Testis (tissue), 2 donors: Measurements from ENCODE around the gene TMC3.

ENCODE experiments used
- POLR2A ChIP-seq: fragments of 450-650 bp; IDR thresholded peaks from one replicate; pipeline ENCODE4 v1.6.1; 2017; ENCODE audit warnings: antibody characterized with exemption, mild to moderate bottlenecking, moderate library complexity
- TF ChIP-seq, protein P1 (sequence below), 3 experiments: fragments of 450-650 bp in 2 of 3; fragments of 200-600 bp in 1 of 3; sonication (generic) in 1 of 3; IDR thresholded peaks; one replicate each; pipeline ENCODE4 v1.5.1; 2016 to 2019; ENCODE audit warnings: antibody characterized with exemption in 3 of 3, mild to moderate bottlenecking in 2 of 3, moderate library complexity in 1 of 3

DNA sequence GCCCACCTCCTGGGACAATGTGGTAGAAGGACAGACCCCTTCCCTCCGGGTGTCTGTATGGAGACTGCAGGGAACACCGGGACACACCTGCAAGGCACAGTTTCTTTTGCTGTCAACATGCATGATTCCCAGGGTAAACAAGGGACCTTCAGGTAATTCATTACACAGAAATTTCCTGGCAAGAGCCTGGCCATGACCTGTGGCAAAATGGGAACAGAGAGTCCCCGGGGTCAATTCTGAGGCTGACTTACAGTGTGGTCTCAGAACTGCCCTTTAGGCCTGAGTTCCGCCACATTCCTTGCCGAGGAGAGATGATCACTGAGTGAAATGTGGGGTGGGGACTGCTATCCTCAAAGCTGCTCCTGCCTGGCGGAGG lies 56.4 kb downstream of the TMC3 start:
- TF ChIP-seq POLR2A: no peak
- TF ChIP-seq, protein P1, sequence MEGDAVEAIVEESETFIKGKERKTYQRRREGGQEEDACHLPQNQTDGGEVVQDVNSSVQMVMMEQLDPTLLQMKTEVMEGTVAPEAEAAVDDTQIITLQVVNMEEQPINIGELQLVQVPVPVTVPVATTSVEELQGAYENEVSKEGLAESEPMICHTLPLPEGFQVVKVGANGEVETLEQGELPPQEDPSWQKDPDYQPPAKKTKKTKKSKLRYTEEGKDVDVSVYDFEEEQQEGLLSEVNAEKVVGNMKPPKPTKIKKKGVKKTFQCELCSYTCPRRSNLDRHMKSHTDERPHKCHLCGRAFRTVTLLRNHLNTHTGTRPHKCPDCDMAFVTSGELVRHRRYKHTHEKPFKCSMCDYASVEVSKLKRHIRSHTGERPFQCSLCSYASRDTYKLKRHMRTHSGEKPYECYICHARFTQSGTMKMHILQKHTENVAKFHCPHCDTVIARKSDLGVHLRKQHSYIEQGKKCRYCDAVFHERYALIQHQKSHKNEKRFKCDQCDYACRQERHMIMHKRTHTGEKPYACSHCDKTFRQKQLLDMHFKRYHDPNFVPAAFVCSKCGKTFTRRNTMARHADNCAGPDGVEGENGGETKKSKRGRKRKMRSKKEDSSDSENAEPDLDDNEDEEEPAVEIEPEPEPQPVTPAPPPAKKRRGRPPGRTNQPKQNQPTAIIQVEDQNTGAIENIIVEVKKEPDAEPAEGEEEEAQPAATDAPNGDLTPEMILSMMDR (IDR thresholded peaks at IDR 0.05): no peak
